GM12891 (cell line): ENCODE data around the gene GCSH.

Experiments
- PAX5 ChIP-seq: IDR thresholded peaks from 2 replicates; pipeline ENCODE4 v1.6.1; 2011; ENCODE audit warnings: low read length, moderate library complexity, mild to moderate bottlenecking; ENCODE audit not compliant: insufficient read depth, severe bottlenecking
- POLR2A ChIP-seq: IDR thresholded peaks from 2 replicates; pipeline ENCODE4 v1.6.1; 2011; ENCODE audit warnings: low read depth, low read length, control low read depth
- POLR2AphosphoS5 ChIP-seq: IDR thresholded peaks from 2 replicates; pipeline ENCODE4 v1.6.1; 2011; ENCODE audit warnings: low read depth, low read length, control low read depth
- POU2F2 ChIP-seq: IDR thresholded peaks from 2 replicates; pipeline ENCODE4 v1.6.1; 2011; ENCODE audit warnings: low read depth, mild to moderate bottlenecking, control low read depth, low read length, moderate library complexity
- SPI1 ChIP-seq: IDR thresholded peaks from 2 replicates; pipeline ENCODE4 v1.6.1; 2011; ENCODE audit warnings: low read depth, low read length, control low read depth
- TAF1 ChIP-seq: IDR thresholded peaks from 2 replicates; pipeline ENCODE4 v1.6.1; 2011; ENCODE audit warnings: low read depth, low read length, control low read depth

GRCh38 chr16:81130126-81130525 lies 33.9 kb upstream of the GCSH start:
- TF ChIP-seq POLR2AphosphoS5 (no peak), SPI1 (no peak), TAF1 (no peak), POLR2A (no peak), POU2F2 (no peak), PAX5 (no peak)
